HCT116 (cell line): Measurements from ENCODE around the gene ARID1A. TPM values are rescaled to one million over a fixed set of nuclear protein-coding genes. Genes with fewer than 3 reads are reported as not detected.

Experiments used
- ATAC-seq: fragments of 200-7000 bp; cut with Tn5 transposase; 2 replicates; pipeline ENCODE4 v1.9.1; 2020; ENCODE audit warnings: mild to moderate bottlenecking, moderate library complexity
- BruUV-seq: library from RNA; stranded (reverse); fragments of 400-500 nt; replicated peaks from 2 replicates; lab custom pipeline; 2021; lab: Mats Ljungman, UMichigan
- CTCF ChIA-PET: fragments of 300-600 bp; sonication (Branson Sonifier 250); formaldehyde crosslinking; loops from one replicate; lab custom pipeline; 2021; ENCODE audit warnings: antibody characterized with exemption; lab: Charles Lee
- POLR2A ChIA-PET: fragments of 300-600, 350-600 bp; sonication (Branson Sonifier 250); formaldehyde crosslinking; loops from one replicate; lab custom pipeline; 2021; ENCODE audit warnings: antibody characterized with exemption; lab: Charles Lee
- RAD21 ChIA-PET, 2 experiments: fragments of 300-600 bp; sonication (Branson Sonifier 250); formaldehyde crosslinking; loops; one replicate each; lab custom pipeline; 2023; ENCODE audit warnings: low total read pairs in 2 of 2; ENCODE audit not compliant: uncharacterized antibody in 2 of 2, unreplicated experiment in 2 of 2, low non-redundant PET in 1 of 2; lab: Charles Lee
- DNase-seq: peaks from one replicate; pipeline ENCODE4 v3.0.0-alpha.2; 2010; ENCODE audit warnings: low read depth, low spot score
- H2AFZ ChIP-seq: fragments of 200-600 bp; shearing (Covaris generic), sonication (generic); 2 replicates; pipeline ENCODE4 v1.6.1; 2017; ENCODE audit warnings: low read depth, mixed run types, mixed read lengths, antibody characterized with exemption, low read length; ENCODE audit not compliant: poor library complexity, severe bottlenecking
- H3K27ac ChIP-seq: 2 replicates; pipeline ENCODE4 v1.5.1; 2012; ENCODE audit warnings: low read depth, low read length
- H3K27me3 ChIP-seq: fragments of 200-600 bp; sonication (generic); 2 replicates; pipeline ENCODE4 v1.6.1; 2016; ENCODE audit warnings: mixed run types, low read length, mixed read lengths; ENCODE audit not compliant: insufficient read depth
- H3K36me3 ChIP-seq, 2 experiments: fragments of 200-500 bp in 1 of 2; fragments of 200-600 bp in 1 of 2; sonication (Bioruptor generic) in 1 of 2; sonication (generic) in 1 of 2; 2 replicates each; pipeline versions ENCODE4 v1.5.1 to v1.6.1; 2014 to 2016; ENCODE audit warnings: low read length in 2 of 2, inconsistent platforms in 1 of 2, mixed read lengths in 1 of 2, mixed run types in 1 of 2; ENCODE audit not compliant: insufficient read depth in 2 of 2, control insufficient read depth in 1 of 2
- H3K4me1 ChIP-seq, 2 experiments: fragments of 200-600 bp in 1 of 2; sonication (generic) in 1 of 2; 2 replicates each; pipeline versions ENCODE4 v1.5.1 to v1.6.1; 2012 to 2017; ENCODE audit warnings: low read length in 2 of 2, inconsistent platforms in 1 of 2, mild to moderate bottlenecking in 1 of 2, mixed read lengths in 1 of 2, mixed run types in 1 of 2, moderate library complexity in 1 of 2; ENCODE audit not compliant: insufficient read depth in 2 of 2, control insufficient read depth in 1 of 2
- H3K4me2 ChIP-seq: fragments of 200-600 bp; sonication (generic); 2 replicates; pipeline ENCODE4 v1.6.1; 2017; ENCODE audit warnings: mixed run types, low read length, mixed read lengths
- H3K4me3 ChIP-seq, 2 experiments: fragments of 200-600 bp in 1 of 2; sonication (generic) in 1 of 2; replicated peaks in 1 of 2; 2 replicates each; pipeline ENCODE4 v1.5.1; 2011 to 2016; ENCODE audit warnings: low read length in 2 of 2, control low read depth in 1 of 2, low read depth in 1 of 2, mild to moderate bottlenecking in 1 of 2, mixed read lengths in 1 of 2, mixed run types in 1 of 2
- H3K79me2 ChIP-seq: fragments of 200-600 bp; sonication (generic); 2 replicates; pipeline ENCODE4 v1.6.1; 2017; ENCODE audit warnings: mild to moderate bottlenecking, mixed run types, low read length, moderate library complexity, mixed read lengths; ENCODE audit not compliant: insufficient read depth
- H3K9ac ChIP-seq: fragments of 200-600 bp; sonication (generic); 2 replicates; pipeline ENCODE4 v1.6.1; 2016; ENCODE audit warnings: low read length, mixed read lengths
- H3K9me2 ChIP-seq: fragments of 200-600 bp; sonication (generic), shearing (Covaris generic); 2 replicates; pipeline ENCODE4 v1.6.1; 2017; ENCODE audit warnings: mixed run types, mild to moderate bottlenecking, moderate library complexity; ENCODE audit not compliant: insufficient read depth
- H3K9me3 ChIP-seq, 2 experiments: fragments of 200-500 bp in 1 of 2; fragments of 200-600 bp in 1 of 2; sonication (Bioruptor generic) in 1 of 2; sonication (generic) in 1 of 2; 2 replicates each; pipeline ENCODE4 v1.6.1; 2014 to 2017; ENCODE audit warnings: low read length in 2 of 2, mixed read lengths in 2 of 2, inconsistent platforms in 1 of 2, low read depth in 1 of 2, mild to moderate bottlenecking in 1 of 2, mixed run types in 1 of 2, moderate library complexity in 1 of 2; ENCODE audit not compliant: control insufficient read depth in 1 of 2, insufficient read depth in 1 of 2
- H4K20me1 ChIP-seq: fragments of 200-600 bp; sonication (generic), shearing (Covaris generic); 2 replicates; pipeline ENCODE4 v1.6.1; 2017; ENCODE audit warnings: mixed run types, mild to moderate bottlenecking, moderate library complexity; ENCODE audit not compliant: insufficient read depth
- CBX3 ChIP-seq: IDR thresholded peaks from 2 replicates; pipeline ENCODE4 v1.6.1; 2012; ENCODE audit warnings: low read depth
- CEBPB ChIP-seq: IDR thresholded peaks from 2 replicates; pipeline ENCODE4 v1.6.1; 2012; ENCODE audit warnings: low read depth
- CTCF ChIP-seq, 3 experiments: fragments of 200-600 bp in 1 of 3; sonication (generic) in 1 of 3; IDR thresholded peaks in 2 of 3; conservative IDR thresholded peaks in 1 of 3; 2 replicates each; pipeline ENCODE4 v1.5.1; 2012 to 2017; ENCODE audit warnings: low read depth in 2 of 3, low read length in 2 of 3, antibody characterized with exemption in 1 of 3, borderline replicate concordance in 1 of 3, control low read depth in 1 of 3, mild to moderate bottlenecking in 1 of 3, mixed read lengths in 1 of 3, mixed run types in 1 of 3, moderate library complexity in 1 of 3; ENCODE audit not compliant: insufficient read depth in 1 of 3
- FOSL1 ChIP-seq: IDR thresholded peaks from 2 replicates; pipeline ENCODE4 v1.6.1; 2012; ENCODE audit warnings: low read depth
- MAX ChIP-seq: IDR thresholded peaks from 2 replicates; pipeline ENCODE4 v1.6.1; 2012
- POLR2A ChIP-seq: IDR thresholded peaks from 2 replicates; pipeline ENCODE4 v1.7.0; 2011; ENCODE audit warnings: borderline replicate concordance; ENCODE audit not compliant: insufficient read depth, insufficient read length; ENCODE audit errors: extremely low read depth
- RAD21 ChIP-seq: IDR thresholded peaks from 2 replicates; pipeline ENCODE4 v1.6.1; 2012; ENCODE audit warnings: low read depth, mild to moderate bottlenecking
- REST ChIP-seq: IDR thresholded peaks from 2 replicates; pipeline ENCODE4 v1.6.1; 2012; ENCODE audit warnings: low read depth
- TCF7L2 ChIP-seq: IDR thresholded peaks from 2 replicates; pipeline ENCODE4 v1.7.0; 2011; ENCODE audit warnings: borderline replicate concordance, inconsistent platforms; ENCODE audit not compliant: insufficient read depth, insufficient read length; ENCODE audit errors: extremely low read depth
- ZFX ChIP-seq: fragments of 450-650 bp; IDR thresholded peaks from 2 replicates; pipeline ENCODE4 v1.6.1; 2017
- ZNF274 ChIP-seq: fragments of 200-500 bp; sonication (Bioruptor generic); IDR thresholded peaks from 2 replicates; pipeline ENCODE4 v1.6.1; 2014; ENCODE audit warnings: mild to moderate bottlenecking, low read depth, low read length, inconsistent platforms
- intact Hi-C: fragments of 100-400 bp; cut with micrococcal nuclease; formaldehyde crosslinking; loops from 2 replicates; pipeline ENCODE4 v1.10.0; 2022
- total RNA-seq: library from RNA; stranded (reverse); gene quantifications from one replicate; pipeline ENCODE4 v1.2.1, GENCODE V29; 2021; ENCODE audit not compliant: unreplicated experiment
- TF ChIP-seq, protein P1 (sequence below): IDR thresholded peaks from 2 replicates; pipeline ENCODE4 v1.6.1; 2012

ARID1A gene
- total RNA-seq, 1 experiment from 2014 or later: 62.8 TPM

GRCh38 chr1:26729633-26730032 lies 33.8 kb downstream of the ARID1A start:
- peaks cover 99% of the 10 kb centered on the region for H3K79me2 ChIP-seq
- H3K9ac ChIP-seq: no peak overlapping the region
- RAD21 ChIA-PET: no interaction called here
- H3K27ac ChIP-seq: no peak overlapping the region
- no peak overlapping the region for H3K4me3 ChIP-seq
- peaks cover 20 to 29% of the 10 kb centered on the region in 2 experiments for H3K4me1 ChIP-seq
- H4K20me1 ChIP-seq: peaks cover 10% of the 10 kb centered on the region; the same call in 1 of the 2 replicates
- intact Hi-C loops: loop anchor here (5.0 kb wide), 1 partner anchor 43 kb away; no protein-coding TSS in a partner anchor
- no peak overlapping the region for H3K4me2 ChIP-seq
- H3K9me2 ChIP-seq: no peaks in the 10 kb centered on the region
- POLR2A ChIA-PET: no interaction called here
- CTCF ChIA-PET: no interaction called here
- H3K27me3 ChIP-seq: no peaks in the 10 kb centered on the region
- DNase-seq: no peak
- H3K9me3 ChIP-seq: no peaks in the 10 kb centered on the region
- no peak for ATAC-seq
- no peak for TF ChIP-seq RAD21
- TF ChIP-seq FOSL1: no peak
- no peak for TF ChIP-seq ZFX
- TF ChIP-seq ZNF274: no peak
- TF ChIP-seq TCF7L2: no peak
- TF ChIP-seq REST: no peak
- no peak for TF ChIP-seq MAX
- TF ChIP-seq CTCF (IDR thresholded peaks at IDR 0.05 in 2 of 3, conservative IDR thresholded peaks at IDR 0.05 in 1 of 3; ENCODE audit: borderline replicate concordance in 1 of 3, insufficient read depth in 1 of 3, low read depth in 2 of 3, low read length in 2 of 3): no peak
- no peak for TF ChIP-seq POLR2A
- no peak for TF ChIP-seq CEBPB
- TF ChIP-seq, protein P1, sequence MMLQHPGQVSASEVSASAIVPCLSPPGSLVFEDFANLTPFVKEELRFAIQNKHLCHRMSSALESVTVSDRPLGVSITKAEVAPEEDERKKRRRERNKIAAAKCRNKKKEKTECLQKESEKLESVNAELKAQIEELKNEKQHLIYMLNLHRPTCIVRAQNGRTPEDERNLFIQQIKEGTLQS: no peak
- no peak for TF ChIP-seq CBX3
- H3K36me3 ChIP-seq: peaks cover 43 to 44% of the 10 kb centered on the region in 2 experiments
- BruUV-seq: no TSS peak
- H2AFZ ChIP-seq: no peak overlapping the region
